Tibial nerve (tissue), 4 donors: ENCODE data around the gene ARHGEF11.

Experiments
- EP300 ChIP-seq, 2 donors: sonication (generic); formaldehyde crosslinking; IDR thresholded peaks; one replicate each; pipeline ENCODE4 v1.6.1; 2017; ENCODE audit warnings: antibody characterized with exemption in 2 of 2, mild to moderate bottlenecking in 1 of 2
- POLR2A ChIP-seq, 2 donors: fragments of 450-650 bp; IDR thresholded peaks; one replicate each; pipeline ENCODE4 v1.6.1; 2017; ENCODE audit warnings: antibody characterized with exemption in 2 of 2, mild to moderate bottlenecking in 2 of 2, moderate library complexity in 2 of 2
- TF ChIP-seq, protein P1 (sequence below), 5 experiments: fragments of 200-600 bp in 3 of 5; fragments of 450-650 bp in 2 of 5; sonication (generic) in 3 of 5; IDR thresholded peaks; one replicate each; pipeline ENCODE4 v1.5.1; 2016 to 2019; ENCODE audit warnings: antibody characterized with exemption in 5 of 5, mild to moderate bottlenecking in 3 of 5, moderate library complexity in 2 of 5

DNA sequence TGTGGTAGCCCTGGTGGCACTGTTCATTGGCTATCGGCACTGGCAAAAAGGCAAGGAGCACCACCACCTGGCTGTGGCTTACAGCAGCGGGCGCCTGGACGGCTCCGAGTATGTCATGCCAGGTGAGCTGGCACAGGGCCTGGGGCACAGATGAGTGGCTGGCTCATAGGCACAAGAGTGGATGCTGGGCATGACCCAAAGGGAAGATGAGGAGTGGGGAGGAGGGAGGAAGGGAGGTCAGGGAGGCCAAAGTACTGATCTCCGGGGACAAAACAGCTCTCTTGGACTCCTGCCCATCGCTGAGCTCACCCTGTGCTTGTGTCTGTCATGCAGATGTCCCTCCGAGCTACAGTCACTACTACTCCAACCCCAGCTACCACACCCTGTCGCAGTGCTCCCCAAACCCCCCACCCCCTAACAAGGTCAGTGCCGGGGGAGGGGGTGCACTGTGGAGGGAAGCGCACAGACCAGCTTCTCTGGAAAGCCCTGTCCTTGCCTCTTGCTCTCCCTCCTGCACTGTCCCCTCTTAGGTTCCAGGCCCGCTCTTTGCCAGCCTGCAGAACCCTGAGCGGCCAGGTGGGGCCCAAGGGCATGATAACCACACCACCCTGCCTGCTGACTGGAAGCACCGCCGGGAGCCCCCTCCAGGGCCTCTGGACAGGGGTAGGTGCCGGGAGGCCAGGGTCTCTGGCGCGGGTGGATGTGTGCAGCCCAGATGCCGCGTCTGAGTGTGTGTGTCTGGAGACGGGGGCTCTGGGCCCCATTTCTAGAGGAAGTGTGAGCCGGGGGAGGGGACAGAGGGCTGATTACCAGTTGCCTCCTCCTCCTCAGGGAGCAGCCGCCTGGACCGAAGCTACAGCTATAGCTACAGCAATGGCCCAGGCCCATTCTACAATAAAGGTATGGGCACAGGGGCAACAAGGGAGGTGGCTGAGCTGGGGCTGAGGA, 132.4 kb downstream of the ARHGEF11 start:
- TF ChIP-seq, protein P1, sequence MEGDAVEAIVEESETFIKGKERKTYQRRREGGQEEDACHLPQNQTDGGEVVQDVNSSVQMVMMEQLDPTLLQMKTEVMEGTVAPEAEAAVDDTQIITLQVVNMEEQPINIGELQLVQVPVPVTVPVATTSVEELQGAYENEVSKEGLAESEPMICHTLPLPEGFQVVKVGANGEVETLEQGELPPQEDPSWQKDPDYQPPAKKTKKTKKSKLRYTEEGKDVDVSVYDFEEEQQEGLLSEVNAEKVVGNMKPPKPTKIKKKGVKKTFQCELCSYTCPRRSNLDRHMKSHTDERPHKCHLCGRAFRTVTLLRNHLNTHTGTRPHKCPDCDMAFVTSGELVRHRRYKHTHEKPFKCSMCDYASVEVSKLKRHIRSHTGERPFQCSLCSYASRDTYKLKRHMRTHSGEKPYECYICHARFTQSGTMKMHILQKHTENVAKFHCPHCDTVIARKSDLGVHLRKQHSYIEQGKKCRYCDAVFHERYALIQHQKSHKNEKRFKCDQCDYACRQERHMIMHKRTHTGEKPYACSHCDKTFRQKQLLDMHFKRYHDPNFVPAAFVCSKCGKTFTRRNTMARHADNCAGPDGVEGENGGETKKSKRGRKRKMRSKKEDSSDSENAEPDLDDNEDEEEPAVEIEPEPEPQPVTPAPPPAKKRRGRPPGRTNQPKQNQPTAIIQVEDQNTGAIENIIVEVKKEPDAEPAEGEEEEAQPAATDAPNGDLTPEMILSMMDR (IDR thresholded peaks at IDR 0.05): no peak
- TF ChIP-seq POLR2A (IDR thresholded peaks at IDR 0.05) (no peak), EP300 (IDR thresholded peaks at IDR 0.05) (no peak)
